Astrocyte of the hippocampus (primary cell): ENCODE results near the gene SHANK3.
"Not testable (repeated sequence)": the region's sequence is repeated elsewhere in the genome, so short reads cannot be mapped to it uniquely, and the experiment has no call there.

Experiments used
- DNase-seq: peaks from one replicate; pipeline ENCODE4 v3.0.0; 2011; ENCODE audit warnings: low read depth, low spot score

The SHANK3 gene

DNA sequence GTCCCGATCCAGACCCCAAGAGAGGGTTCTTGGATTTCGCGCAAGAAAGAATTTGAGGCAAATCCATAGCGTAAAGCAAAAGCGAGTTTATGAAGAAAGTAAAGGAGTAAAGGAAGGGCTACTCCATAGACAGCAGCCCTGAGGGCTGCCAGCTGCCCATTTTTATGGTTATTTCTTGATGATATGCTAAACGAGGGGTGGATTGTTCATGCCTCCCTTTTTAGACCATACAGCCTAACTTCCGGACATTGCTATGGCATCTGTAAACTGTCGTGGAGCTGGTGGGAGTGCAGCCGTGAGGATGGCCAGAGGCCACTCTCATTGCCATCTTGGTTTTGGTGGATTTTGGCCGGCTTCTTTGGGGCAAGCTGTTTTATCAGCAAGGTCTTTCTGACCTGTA is 19.4 kb upstream of the SHANK3 start:
- no peak for DNase-seq

- not testable (repeated sequence) for DNase-seq
Observed at GRCh38 chr22:50654664-50655063, 18.0 kb upstream of the SHANK3 start.

- peak; percentile 66 for DNase-seq
Observed at GRCh38 chr22:50656122-50657070, 16.2 kb upstream of the SHANK3 start.

GRCh38 chr22:50657925-50658324 is 14.7 kb upstream of the SHANK3 start:
- no peak for DNase-seq

DNA sequence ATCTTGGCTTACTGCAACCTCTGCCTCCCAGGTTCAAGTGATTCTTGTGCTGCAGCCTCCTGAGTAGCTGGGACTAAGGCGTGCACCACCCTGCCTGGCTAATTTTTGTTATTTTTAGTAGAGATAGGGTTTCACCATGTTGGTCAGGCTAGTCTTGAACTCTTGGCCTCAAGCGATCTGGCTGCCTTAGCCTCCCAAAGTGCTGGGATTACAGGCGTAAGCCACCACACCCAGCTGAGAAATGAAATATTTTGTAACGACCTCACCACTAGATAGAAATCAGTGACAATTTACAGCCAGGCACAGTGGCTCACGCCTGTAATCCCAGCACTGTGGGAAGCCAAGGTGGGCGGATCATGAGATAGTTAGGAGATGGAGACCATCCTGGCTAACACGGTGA is 12.9 kb upstream of the SHANK3 start:
- not testable (repeated sequence) for DNase-seq

DNA sequence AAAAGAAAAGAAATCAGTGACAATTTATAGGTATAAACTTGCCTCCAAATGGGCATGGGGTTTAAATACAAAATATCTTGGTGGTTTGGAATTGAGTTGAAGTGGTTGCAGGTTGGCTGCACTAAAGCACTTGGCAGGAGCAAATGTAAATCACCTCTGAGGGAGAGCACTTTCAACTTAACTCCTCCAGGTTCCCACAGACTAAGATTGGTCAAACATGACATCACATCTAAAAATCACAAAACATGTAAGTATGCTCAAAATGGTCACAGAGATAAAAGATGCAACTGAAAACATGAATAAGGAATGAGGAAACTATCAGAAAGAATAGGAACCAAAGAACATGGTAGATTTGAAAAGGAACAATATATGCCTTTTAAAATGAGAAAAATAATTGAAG is 12.3 kb upstream of the SHANK3 start:
- DNase-seq: no peak

DNA sequence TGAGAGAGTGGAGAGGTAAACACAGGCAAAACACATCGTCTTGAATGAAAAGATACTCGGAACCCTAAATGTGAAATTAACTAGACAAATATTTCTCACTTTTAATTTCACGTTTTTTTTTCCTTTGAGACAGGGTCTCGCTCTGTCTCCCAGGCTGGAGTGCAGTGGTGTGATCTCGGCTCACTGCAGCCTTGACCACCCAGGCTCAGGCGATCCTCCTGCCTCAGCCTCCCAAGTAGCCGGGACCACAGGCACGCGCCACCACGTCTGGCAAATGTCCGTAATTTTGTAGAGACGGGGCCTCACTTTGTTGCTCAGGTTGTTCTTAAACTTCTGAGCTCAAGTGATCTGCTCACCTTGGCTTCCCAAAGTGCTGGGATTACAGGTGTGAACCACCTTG is 7.4 kb upstream of the SHANK3 start:
- no peak for DNase-seq

DNA sequence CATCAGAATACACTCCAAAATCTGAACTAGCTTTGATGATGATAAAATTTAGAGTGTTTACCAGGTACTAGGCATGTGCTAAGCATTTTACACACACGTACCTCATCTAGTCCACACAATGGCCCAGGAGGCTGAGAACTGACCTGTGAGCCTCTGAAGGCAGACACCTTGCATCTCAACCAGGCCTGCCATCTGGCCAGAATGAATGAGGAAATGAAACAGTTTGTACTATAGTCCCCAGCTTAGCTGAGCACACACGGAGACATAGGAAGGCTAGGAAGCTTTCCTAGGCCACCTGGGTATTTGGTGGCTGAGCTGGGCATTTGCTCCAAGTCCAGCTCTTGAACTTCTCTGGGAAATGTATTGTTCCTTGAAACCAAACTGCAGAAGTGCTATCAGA is 6.9 kb upstream of the SHANK3 start:
- DNase-seq: no peak

DNA sequence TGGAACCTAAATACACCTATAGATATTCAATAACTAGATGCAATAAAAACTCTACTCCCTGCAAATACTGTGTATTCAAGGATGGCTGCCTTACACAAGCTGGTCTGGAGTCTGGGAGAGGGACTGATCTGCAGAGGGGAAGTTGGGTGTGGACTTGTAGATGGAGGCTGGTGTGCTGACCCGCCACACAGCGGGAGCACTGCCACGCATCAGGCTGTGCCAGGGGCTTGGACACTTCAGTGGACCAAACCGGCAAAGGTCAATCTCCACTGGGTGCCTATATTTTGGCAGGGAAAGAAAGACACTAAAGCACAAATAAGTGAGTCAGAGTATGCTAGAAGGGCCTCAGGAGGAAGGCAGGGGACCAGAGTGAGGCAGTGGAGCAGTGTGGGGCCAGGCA is 2.1 kb upstream of the SHANK3 start:
- no peak for DNase-seq

- DNase-seq: no peak
Observed at GRCh38 chr22:50670914-50671538, 1.6 kb upstream of the SHANK3 start.

DNA sequence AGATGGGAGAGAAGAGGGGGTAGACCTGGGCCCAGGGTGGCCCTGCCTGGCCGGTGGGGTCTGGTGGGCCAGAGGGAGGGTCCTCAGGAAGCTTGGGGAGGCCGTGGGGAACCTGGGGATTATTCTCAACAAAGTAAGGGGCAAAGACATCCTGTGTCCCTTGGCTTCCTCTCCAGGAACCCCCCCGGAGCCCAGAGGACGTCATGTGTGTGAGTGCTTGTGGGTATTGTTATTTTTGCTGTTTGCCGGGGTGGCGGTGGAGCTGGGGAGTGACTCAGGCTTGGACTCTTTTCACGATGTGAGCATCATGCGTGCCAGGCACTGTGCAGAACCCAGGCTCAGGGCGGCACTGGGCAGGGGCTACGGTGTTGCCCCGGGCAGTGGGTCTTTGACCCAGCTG is 982 bp upstream of the SHANK3 start:
- DNase-seq: no peak

DNA sequence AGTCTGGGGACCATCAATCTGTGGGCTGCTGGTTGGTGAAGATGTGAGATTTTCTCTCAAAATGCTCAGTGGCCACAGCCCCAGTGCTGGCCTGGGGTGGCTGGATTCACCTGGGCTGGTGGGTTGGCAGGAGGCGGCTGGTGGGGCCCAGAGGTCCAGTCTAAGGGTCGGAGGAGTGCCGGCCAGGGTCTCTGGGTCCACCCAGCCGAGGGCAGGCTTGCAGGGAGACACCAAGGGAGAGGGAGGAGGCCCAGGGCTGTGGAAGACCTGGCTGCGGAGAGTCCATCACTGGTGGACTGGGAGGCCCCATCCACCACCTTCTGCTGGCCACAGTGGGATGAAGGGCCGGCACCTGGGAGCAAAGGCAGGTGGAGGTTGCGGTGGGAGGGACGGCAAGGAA is 582 bp upstream of the SHANK3 start:
- no peak for DNase-seq

DNA sequence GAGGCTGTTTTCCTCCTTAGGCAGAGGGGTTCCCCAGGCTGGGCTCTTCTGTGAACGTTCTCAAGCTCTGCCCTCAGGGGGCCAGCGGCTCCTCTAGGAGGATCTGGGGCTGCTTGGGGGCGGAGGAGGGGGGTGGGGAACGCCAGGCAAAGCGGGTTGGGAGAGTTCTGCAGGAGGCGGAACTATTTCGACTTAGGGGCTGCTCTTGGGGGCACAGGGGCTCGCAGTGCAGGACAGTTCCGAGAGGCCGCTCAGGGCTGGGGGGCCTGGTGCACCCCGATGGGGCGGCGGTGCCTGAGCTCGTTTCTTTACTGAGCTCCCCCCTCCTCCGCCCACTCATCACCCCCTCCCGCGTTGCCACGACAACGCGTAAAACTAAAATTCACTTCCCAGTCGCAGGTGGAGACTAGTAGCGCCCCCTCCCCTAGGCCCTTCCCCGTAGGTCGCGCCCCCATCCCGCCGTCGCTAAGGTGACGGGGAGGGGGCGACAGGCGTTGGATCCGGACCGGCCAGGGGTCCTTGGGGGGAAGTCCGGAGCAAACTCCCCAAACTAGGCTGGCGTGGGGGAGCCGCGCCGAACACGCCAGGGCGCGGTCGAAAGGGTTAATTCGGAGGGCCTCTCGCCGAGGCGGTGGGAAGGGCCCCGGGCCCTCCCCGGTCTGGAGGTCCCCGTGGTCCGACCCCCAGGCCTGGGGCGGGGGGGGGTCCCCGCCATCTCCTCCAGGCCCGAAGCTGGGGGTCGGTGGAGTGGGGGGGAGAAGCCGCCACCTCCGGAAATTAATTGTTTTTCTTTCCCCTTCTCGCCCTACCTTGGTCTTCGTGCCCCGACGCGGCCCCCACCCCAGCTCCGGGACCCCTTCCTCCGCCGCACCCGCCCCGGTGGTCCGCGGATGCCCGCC is 857 bp downstream of the SHANK3 start:
- DNase-seq: no peak

DNA sequence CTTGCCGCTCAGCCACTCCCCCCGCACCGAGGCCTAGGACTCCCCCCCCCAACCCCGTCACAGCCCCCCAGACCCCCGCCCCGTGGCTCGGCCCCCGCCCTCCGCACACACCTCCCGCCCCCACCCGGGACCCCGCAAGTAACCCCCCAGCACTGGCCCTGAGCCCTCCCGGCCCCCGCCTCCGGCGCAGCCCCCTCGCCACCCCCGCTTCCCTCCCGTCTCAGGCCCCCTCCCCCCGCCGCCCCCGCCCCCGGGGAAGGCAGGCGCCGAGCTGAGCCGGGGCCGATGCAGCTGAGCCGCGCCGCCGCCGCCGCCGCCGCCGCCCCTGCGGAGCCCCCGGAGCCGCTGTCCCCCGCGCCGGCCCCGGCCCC is 1.5 kb downstream of the SHANK3 start:
- no peak for DNase-seq

- peak; percentile 66 for DNase-seq
Observed at GRCh38 chr22:50674606-50675552, 2.3 kb downstream of the SHANK3 start.

DNA sequence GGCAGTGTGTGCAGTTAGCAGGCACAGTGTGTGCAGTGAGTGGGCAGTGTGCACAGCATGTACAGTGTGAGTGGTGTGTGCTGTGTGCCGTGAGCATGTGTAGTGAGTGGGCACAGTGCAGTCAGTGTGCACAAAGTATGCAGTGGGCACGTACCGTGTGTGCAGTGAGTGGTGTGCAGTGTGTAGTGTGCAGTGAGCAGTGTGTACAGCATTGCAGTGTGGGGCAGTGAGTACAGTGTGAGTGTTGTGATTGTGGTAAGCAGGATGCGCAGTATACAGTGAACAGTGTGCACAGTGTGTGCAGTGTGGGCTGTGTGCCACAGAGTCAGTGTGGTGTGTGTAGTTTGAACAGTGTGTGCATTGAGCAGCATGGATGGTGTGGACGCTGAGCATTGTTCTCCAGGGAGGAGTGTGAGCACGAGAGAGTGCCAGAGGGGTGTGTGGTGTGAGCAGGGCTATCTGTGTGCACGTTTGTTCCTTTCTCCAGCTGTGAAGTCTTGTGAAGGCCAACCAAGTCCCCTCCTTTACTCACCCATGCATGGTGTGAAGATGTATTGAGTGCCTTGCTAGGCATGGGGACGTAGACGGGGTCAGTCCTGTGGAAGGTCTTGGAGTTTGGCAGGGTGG is 3.0 kb downstream of the SHANK3 start:
- DNase-seq: no peak

DNA sequence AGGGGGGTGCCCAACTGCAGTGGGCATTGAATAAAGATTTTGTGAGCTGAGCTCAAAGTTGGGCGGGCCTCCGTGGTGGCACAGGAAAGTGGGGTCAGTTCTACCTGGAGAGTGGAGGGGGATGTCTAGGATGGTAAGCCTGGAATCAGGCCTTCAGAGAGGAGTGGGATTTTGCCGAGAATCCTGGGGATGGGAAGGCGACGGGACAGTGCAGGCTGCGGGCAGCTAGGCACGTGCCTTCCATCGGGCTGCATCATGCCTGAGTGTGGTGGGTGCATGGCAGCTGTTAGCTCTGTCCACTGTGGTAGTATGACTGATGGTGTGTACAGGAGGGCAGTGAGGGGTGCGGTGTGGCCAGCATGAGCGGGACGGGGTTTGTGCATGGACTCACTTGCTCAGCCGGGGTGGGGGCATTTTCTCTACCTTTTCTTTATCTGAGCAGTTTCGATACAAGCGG is 3.6 kb downstream of the SHANK3 start:
- no peak for DNase-seq

- no peak for DNase-seq
Observed at GRCh38 chr22:50676661-50677492, 4.3 kb downstream of the SHANK3 start.

DNA sequence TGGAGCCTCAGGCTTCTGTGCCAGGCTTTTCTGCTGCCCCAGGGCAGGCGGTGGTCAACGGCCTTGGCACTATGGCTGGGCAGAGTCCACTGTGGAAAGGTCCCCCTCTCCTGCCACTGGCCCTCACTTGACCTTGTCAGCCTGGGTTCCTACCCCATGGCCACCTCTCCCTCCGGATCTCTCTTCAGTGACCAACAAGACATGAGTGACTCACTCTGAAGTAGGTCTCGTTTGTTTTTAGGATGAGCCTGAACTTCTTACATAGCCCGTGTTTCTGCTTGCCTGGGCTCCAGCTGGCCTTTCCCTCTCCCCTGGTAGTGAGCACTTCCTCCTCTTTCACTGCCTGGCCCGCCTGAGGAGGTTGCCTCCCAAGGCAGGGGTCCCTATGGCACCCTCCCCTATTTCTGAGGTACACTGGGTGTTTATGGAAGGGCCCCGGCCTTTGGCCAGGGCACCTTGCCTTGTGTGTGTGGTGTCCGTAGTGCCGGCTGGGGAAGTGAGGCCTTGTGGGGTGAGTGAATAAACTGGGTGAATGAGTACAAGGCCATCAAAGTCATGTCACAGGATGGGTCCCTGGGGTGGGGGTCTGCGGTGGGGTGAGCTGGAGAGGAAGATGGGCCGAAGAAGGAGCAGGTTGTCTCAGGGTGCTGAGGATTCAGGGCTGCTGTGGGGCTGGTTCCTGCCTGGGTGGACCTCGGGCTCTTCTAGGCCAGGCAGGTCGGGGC is 5.0 kb downstream of the SHANK3 start:
- DNase-seq: no peak
